NCI-H748 (cell line): ENCODE results near the gene RABGAP1L.

Experiments used
- DNase-seq: peaks from one replicate; lab custom pipeline; 2025; ENCODE audit not compliant: unreplicated experiment; lab: John Stamatoyannopoulos, UW

RABGAP1L gene

DNA sequence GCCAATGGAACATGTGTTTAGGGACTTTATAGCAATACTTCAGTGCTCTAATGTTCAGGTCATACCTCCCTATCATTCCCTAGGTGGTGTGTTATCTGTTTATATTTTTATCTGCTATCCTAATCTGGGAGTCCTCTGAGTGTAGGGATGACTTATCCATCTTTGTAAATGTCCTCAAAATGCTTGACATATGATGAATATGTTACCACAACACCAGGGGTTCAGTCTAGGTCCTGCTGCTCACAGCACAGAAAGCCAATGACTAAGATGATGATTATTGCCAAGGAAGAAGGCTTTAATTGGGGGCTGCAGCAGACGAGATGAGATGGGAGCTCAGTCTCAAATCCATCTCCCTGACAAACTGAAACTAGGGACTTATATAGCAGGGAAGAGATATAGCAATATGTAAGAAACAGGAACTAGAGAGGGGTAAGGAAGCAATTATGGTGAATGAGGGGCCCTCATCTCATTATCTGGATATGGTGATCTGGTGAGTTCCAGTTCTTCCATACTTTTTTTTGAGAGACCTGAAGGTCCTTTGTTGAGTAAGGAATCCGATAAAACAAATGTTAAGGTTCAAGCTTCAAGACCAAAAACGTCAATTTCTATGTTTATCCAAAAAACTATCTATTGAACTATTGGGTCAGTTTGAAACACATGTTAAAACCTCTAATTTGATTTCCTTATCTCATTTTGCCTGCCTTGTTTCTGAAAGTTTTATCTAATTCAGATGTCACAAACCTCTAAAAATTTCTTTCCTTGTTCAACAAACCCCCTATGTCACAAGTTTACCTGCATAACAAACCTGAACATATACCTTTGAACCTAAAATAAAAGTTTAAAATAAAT lies 583.7 kb downstream of the RABGAP1L start:
- DNase-seq: no peak

DNA sequence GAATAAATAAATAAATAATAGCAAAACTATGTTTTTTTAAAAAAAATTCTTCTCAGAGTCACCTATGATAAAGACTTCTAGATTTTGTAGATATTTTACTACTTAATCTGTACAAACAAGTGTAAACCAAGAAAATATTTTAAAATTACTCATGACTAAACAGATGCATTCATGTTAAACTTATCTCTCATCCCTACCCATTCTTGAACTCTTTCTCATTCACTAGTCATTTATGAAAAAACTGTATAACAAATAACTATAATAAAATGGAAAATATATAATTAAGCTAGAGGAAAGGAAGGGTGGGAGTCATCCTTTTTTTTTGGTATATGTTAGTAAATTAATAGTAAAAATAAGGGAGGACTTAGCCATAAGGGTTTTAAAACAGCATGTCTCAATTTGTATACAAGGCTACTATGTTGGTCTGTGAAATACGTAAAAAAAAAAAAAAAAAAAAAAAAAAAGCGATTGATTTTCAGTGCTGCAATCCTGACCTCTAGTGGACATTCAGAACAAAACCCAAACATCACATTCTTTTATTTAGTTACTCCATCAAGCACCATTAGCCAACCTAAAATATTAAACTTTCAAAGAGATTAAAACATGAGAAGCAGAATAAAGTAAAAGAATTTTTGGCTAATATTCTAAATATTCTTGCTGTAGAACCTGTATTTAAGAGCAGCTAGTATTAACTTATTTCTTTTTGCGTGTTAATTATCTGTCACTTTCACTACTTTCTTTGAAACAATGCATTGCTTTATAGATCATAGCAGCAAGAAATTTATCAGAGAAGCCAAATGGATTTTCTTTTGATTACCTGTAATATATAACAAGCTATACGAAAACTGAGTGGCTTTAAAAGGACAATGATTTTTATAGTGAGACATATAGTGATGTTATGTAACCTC lies 584.6 kb downstream of the RABGAP1L start:
- peak; percentile 23 for DNase-seq

DNA sequence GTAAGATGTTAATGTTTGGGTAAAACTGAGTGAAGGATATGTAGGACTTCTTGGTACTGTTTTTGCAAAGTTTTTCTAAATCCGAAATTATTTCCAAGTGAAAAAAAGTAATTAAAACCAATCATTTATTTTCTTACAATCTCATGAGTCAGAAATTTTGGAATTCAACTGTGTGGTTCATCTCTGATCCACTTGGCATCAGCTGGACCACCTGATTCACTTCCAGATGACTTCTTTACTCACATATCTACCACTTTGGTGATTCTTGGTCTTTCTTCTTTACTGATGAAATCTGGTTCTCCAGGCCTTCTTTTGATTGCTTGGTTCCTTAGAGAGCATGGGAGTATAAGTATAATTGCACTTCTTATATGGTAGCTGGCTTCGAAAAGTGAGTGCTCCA lies 585.6 kb downstream of the RABGAP1L start:
- DNase-seq: no peak

DNA sequence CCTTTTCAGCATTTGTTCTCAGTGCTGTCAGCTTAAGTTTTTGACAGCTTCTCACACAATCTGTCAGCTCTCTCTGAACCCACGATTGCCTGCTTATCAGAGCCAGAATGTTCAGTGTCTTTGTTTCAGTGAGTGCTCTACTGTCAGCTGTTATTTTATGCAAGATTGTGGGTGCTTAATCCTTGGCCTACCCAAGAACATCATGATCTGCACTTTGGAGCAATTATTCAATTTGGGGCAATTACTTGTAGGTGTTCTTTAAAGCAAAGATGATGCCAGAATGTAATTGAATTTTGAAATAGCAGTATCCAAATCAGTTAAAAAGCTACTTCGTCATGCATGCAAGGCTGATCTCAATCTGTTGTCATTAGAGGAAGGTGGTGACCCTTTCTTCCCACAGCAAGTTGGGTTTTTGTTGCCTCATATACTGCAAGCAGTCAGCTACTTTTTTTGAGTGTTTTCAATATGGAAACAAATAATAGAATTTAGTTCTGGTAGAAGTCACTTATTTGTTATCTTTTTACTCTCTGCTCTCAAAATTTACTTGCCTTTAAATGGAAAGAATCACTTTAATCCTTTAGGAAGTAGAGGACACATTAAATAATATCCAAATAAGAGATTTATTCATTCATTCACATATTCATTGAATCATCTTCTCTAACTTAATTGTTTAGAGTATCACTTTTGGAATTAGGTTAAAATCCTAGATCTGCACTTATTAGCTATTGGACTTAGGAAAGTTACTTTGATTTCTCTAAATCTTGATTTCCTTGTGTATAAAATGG lies 586.9 kb downstream of the RABGAP1L start:
- no peak for DNase-seq

DNA sequence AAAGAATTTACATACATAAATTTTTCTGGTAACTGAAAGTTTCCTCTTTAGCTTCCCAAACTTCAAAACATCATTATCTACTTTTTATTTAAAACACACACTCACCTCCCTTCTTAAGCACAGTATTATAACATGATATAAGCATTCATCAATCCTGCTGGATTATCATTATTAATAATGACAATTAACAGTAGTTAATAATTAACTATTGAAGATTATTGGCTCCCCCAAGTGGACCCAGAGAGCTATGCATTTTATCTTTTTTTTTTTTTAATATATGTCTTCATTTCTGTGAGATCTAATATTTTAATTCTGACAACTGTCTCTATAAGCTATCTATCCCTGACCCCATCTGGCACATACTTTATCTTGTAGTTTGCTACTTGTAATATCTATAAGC lies 588.3 kb downstream of the RABGAP1L start:
- no peak for DNase-seq

DNA sequence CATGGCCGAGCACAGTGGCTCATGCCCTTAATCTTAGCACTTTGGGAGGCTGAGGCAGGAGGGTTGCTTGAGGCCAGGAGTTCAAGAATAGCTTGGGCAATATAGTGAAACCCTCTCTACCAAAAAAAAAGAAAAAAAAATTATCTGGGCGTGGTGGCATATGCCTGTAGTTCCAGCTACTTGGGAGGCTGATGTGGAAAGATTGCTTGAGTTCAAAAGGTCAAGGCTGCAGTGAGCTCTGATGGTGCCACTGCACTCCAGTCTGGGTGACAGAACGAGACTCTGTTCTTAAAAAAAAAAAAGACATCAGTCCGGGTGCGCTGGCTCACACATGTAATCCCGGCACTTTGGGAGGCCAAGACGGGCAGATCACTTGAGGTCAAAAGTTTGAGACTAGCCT lies 589.3 kb downstream of the RABGAP1L start:
- no peak for DNase-seq

DNA sequence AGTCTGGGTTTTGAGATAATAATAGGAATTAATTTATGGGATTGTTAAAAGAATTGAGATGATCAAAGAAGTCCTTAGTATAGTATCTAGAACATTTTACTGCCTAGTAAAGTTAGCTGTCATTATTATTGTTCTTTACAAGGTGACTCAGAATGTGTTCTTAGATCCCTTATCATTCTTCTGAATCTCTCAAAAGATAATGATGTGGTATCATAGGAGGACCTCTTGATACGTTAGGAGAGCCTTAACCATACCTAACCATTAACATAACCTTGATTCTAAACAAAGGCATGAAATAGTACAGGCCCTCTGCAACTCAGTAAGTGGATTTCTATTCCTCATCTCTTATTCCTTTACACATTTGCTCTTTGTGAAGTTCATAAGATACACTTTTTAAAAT lies 593.8 kb downstream of the RABGAP1L start:
- no peak for DNase-seq

DNA sequence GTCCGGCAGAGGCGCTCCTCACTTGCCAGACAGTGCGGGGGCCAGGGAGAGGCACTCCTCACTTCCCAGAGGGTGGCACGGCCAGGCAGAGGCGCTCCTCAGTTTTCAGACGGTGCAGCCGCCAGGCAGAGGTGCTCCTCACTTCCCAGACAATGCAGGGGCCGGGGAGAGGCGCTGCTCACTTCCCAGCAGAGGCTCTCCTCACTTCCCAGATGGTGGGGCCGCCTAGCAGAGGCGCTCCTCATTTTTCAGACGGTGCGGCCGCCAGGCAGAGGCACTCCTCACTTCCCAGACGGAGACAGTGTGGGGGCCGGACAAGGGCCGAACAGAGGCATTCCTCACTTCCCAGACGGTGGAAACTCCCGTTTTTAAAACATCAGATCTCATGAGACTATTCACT lies 602.0 kb downstream of the RABGAP1L start:
- DNase-seq: no peak

DNA sequence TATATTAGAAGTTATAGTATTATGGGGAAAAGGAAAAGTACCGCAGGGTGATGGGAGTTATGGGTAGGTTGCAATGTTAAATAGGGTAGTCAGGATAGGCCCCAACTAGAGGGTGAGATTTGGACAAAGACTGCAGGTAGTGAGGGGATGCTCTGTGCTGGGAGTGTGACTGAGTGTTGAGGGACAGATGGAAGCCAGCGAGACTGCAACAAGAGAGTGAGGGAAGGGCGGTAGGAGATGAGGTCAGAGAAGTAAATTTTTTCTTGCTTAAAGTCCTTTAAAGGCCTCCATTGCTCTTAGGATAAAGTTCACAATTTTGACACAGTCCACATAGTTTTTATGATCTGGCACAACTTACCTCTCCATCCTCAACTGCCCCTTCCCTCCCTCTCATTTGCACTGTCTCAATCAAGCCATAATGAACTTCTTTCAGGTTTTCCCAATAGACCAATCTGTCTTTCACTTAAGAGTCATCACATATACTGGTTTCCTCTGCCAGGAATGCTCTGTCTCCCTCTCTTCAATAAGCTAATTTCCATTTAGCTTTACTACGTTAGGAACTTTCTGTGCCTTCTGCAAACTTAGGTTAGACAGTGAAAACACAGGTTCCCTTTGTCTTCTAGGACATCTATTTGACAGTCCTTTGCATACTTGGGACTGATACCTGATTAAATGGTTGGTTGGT lies 602.7 kb downstream of the RABGAP1L start:
- no peak for DNase-seq

DNA sequence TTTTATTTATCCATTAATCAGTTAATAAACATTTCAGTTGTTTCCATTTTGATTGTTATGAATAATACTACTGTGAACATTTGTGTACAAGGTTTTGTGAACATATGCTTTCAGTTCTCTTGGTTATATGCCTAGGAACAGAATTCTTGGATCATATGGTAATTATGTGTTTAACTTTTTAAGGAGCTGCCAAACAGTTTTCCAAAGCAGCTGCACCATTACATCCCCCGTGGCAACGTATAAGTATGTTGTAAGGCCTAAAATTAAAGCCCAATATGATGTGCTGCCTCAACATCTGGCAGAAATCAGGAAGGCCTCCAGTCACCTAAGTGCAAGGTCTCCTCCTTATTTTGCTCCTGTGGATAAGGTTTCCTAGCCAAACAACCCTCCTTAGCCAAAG lies 604.9 kb downstream of the RABGAP1L start:
- no peak for DNase-seq

DNA sequence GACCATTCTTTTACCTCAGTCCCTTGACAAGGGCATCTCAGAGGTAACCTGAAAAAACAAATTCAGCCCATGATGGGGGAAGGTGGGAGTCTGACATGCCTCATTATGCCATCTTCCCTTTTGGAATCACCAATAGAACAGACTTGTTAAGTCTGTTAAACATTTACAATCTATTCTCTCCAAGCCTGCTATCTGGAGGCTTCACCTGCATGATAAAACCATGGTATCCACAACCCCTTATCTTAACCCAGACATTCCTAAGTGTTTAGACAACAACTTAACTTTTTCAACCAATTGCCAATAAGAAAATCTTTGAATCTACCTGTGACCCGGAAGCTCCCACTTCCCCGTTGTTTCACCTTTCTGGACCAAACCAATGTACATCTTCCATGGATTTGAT lies 607.4 kb downstream of the RABGAP1L start:
- DNase-seq: no peak

DNA sequence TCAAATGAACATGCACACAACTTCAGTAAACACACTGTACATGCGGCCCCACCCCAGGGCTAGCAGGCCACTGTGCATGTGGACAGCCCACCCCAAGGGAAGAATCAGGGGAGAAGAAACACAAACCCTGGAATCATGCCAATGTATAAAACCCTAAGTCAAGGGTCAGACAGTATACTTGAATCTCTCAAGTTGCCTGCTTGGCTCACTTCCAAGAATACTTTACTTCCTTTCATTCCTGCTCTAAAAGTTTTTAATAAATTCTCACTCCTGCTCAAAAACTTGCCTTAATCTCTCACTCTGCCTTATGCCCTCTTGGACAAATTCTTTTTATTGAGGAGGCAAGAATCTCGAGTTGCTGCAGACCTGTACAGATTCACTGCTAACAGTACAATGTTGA lies 609.2 kb downstream of the RABGAP1L start:
- no peak for DNase-seq

DNA sequence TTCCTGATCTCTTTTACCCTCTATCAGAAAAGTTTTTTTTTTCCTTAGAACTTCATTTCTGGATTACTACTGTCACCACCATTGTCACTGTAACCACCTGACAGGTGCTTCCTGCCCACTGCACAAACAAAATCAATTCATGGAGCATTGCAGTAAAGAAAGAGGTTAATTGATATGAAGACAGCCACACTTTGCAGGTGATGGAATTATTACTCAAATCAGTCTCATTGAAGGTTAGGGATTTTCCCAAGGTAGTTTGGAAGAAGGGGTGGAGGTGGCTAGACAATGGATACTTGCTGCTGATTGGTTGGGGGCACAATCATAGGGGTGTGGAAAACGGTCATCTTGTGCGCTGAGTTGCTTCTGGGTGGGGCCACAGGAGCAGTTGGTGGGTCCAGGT lies 609.6 kb downstream of the RABGAP1L start:
- DNase-seq: no peak

DNA sequence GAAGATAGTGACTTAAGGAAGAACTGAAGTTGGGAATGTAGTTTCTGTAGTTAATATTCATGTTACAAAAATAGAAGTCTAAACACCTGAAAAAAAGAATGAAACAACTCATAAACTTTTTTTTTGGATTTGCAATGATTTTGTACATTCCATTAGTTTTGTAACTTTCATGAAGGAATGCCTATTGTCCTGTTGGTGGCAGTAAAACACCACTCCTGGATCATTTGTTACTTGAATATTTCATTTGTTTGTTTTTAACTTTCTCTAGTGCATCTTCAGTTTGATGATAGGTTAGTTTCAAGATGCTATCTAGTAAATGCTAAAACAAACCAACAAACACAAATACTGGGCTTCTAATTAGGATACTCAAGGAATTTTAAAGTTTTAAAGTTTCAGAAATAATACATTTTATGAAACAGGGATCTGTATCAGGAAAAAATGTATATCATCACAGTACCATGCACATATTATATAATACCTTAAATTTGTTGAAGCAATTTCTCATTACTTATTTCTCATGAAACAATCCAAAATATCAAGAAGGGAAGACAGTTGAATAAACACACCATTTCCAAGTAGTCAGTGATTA lies 610.7 kb downstream of the RABGAP1L start:
- DNase-seq: peak; percentile 44

DNA sequence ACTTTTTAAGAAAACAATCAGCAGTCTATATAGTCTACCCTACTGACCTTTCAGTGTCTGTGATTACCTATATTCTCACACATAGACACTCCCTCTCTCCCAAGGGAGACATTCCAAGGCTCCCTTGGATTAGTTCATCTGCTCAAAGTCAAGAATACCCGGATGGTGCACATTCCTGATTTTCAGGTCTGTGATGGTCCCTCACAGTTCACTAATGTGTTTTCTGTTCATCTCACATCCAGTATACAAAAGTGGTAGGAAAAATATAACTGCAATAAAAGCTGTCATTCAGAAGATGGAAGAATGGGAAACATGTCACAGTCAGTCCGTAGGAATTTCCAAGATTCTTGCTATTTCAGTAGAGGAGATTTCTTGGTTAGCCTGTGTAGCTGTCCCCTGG lies 616.3 kb downstream of the RABGAP1L start:
- no peak for DNase-seq

DNA sequence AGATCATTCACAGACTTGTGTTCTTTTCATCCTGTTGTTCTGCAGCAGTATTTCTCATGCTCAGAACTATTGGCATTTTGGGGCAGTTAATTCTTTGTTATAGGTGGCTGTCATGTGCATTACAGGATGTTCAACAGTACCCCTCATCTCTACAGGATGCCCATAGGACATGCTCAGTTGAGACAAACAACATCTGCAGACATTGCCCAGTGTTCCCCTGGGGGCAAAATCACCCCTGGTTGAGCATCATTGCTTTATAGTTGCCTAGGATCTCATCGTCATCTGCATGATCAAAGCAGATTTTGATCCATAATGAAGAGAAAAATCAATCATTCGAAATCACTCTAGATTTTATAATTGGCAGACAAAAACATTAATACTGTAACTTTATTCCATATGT lies 617.9 kb downstream of the RABGAP1L start:
- no peak for DNase-seq

DNA sequence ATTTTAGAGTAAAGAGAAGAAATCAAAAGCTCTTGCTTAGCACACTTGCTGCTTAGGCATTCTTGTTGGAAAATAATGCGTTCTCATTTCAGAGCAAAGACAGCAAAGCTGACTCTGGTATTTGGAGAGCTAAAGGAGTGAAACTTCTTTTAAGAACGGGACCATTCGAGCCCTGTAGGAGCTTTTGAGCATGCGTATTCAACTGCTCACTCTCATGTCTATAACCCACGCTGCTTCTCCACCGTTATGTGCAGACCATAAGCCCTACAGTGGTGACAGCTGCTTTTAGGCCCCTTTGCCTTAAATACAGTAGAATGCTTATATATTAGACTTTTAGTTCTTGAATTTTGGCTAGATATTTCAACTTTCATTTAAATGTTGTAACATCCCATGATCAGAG lies 626.2 kb downstream of the RABGAP1L start:
- DNase-seq: no peak

DNA sequence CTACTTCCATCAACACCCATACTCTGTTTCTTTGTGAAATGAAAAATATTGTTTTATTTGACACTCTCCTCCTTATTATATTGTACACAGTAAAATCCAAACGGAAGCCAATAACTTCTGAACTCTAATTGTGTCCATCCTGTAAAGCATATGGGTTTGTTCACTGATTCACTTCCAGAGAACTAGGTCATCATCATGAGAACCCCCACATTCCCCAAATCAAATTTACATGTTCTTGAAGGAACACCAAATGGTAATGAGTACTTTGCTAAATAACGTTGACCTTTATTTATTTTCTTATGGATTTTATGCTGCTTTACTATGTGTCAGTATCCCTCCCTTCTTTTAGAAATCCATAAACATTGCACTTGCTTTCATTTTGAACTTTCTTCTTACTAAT lies 627.0 kb downstream of the RABGAP1L start:
- DNase-seq: no peak

DNA sequence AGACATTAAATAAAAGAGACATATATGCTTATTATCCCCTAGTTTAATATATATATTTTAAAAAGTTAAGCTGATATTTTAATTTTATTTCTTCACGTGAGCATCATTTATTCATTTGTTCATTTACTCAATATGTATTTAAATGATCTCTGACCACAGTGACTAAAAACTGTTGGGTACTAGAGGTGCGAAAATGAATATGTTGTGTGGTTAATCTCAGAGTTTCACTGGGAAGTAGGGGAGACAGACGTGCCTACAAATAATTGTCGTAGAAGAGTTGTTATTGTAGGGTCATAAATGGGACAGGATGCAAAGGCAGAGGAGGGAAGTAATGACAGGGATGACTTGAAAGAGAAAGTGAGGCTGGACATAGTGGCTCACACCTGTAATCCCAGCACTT lies 627.4 kb downstream of the RABGAP1L start:
- DNase-seq: no peak

DNA sequence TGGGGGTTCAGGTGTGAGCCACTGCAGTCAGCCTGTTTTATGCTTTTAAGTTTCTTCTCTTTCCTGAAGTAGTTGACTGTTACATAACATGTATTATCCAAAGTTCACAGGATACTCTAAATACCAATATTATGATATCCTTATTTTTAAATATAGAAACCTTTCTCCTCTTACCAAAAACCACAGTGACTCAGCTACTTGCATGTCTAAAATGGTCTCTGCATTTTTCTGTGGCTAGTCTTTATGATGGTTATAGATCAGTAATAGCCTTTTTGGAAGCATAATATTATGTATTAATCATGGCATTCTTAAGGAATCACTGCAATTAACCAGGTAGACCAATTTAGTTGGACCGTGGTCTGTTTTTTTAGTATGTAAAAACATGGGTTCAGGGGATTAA lies 629.7 kb downstream of the RABGAP1L start:
- no peak for DNase-seq
